HepG2 (cell line): ENCODE measurements around the gene PSMA7. TPM values are rescaled to one million over a fixed set of nuclear protein-coding genes. Genes with fewer than 3 reads are reported as not detected.

Experiments used
- AGO1 ChIP-seq: fragments of 200-400 bp; formaldehyde crosslinking; IDR thresholded peaks from 2 replicates; pipeline ENCODE4 v1.6.1; 2017; ENCODE audit warnings: mild to moderate bottlenecking, low read depth, low read length, moderate library complexity; ENCODE audit not compliant: poor library complexity, severe bottlenecking
- CBX2 ChIP-seq, 2 experiments: fragments of 200-600 bp in 1 of 2; sonication (generic); formaldehyde crosslinking in 1 of 2; IDR thresholded peaks; 2 replicates each; pipeline versions ENCODE4 v1.7.0 to v1.8.1; 2018 to 2022; ENCODE audit warnings: low read depth in 2 of 2, low read length in 1 of 2, mild to moderate bottlenecking in 1 of 2, missing genetic modification reagents in 1 of 2
- HNF1A ChIP-seq, 2 experiments: sonication (generic) in 1 of 2; formaldehyde crosslinking in 1 of 2; IDR thresholded peaks; 2 replicates each; pipeline versions ENCODE4 v1.4.0 to v1.6.1; 2016 to 2020; ENCODE audit warnings: borderline replicate concordance in 1 of 2, low read depth in 1 of 2, mild to moderate bottlenecking in 1 of 2, missing genetic modification reagents in 1 of 2
- POGK ChIP-seq: sonication (generic); formaldehyde crosslinking; conservative IDR thresholded peaks from 2 replicates; pipeline ENCODE4 v1.8.0; 2022; ENCODE audit warnings: mild to moderate bottlenecking, moderate library complexity, missing genetic modification reagents
- ZNF503 ChIP-seq: sonication (generic); formaldehyde crosslinking; IDR thresholded peaks from 2 replicates; pipeline ENCODE4 v1.4.0; 2020; ENCODE audit warnings: missing genetic modification reagents
- ZZZ3 ChIP-seq: sonication (generic); formaldehyde crosslinking; IDR thresholded peaks from 2 replicates; pipeline ENCODE4 v1.4.0; 2020; ENCODE audit warnings: missing genetic modification reagents, mild to moderate bottlenecking, borderline replicate concordance
- polyA plus RNA-seq, 8 experiments: library from polyadenylated mRNA; depleted of rRNA in 3 of 8; stranded (reverse) in 7 of 8; unstranded in 1 of 8; fragments of >200 nt; fragmentation: Illumina TruSeq in 4 of 8; extraction: Trizol in 4 of 8; gene quantifications; 2 replicates each; pipeline versions ENCODE4 v1.2.1 to v1.2.3, GENCODE V29; 2011 to 2016; ENCODE audit warnings: low read depth in 4 of 8, missing spikeins in 1 of 8, mixed read lengths in 1 of 8; ENCODE audit not compliant: insufficient read depth in 1 of 8
- total RNA-seq, 5 experiments: library from RNA; depleted of rRNA; stranded (reverse); fragments of >200 nt; fragmentation: Illumina TruSeq; extraction: Trizol; gene quantifications; 2 replicates each; pipeline ENCODE4 v1.2.3, GENCODE V29; 2016; ENCODE audit warnings: low read depth in 1 of 5

Gene PSMA7
- total and polyA plus RNA-seq, 2 of the 13 experiments (the other 11 are each of a cell fraction or from before 2014, with no cell fraction given): 531 to 631 TPM

- TF ChIP-seq HNF1A (IDR thresholded peaks at IDR 0.05; ENCODE audit: low read depth) (no peak), HNF1A (CRISPR knock-in tag; IDR thresholded peaks at IDR 0.05; ENCODE audit: borderline replicate concordance) (no peak), ZZZ3 (CRISPR knock-in tag) (no peak), POGK (no peak), AGO1 (no peak), CBX2 (IDR thresholded peaks at IDR 0.05; ENCODE audit: low read depth, low read length) (no peak), CBX2 (CRISPR knock-in tag; IDR thresholded peaks at IDR 0.05; ENCODE audit: low read depth) (no peak), ZNF503 (no peak)
- TF ChIP-seq, all 625 proteins: peak for 0
Observed at GRCh38 chr20:62105592-62105991, 37.6 kb downstream of the PSMA7 start (continued).
